K562 (cell line): ENCODE measurements around the gene RALGPS1. TPM values are rescaled to one million over a fixed set of nuclear protein-coding genes. Genes with fewer than 3 reads are reported as not detected.

Source experiments
- ATAC-seq: fragments of 200-7000 bp; cut with Tn5 transposase; 3 replicates; pipeline ENCODE4 v1.9.1; 2020; ENCODE audit warnings: moderate library complexity
- BruUV-seq: library from RNA; stranded (reverse); fragments of 400-500 nt; replicated peaks from 2 replicates; lab custom pipeline; 2021; lab: Mats Ljungman, UMichigan
- CTCF ChIA-PET: fragments of 300-600 bp; formaldehyde crosslinking; extraction: SDS; loops from one replicate; lab custom pipeline; 2021; ENCODE audit warnings: low intra/inter-chr PET ratio; lab: Yijun Ruan, JAX
- POLR2A ChIA-PET: fragments of 300-600, 350-650 bp; sonication (Branson Sonifier 250); formaldehyde crosslinking; extraction: SDS; loops from one replicate; lab custom pipeline; 2021; ENCODE audit warnings: antibody characterized with exemption, inconsistent platforms; lab: Yijun Ruan, JAX
- DNase-seq, 4 experiments: peaks; one replicate each; pipeline versions ENCODE4 v3.0.0 to v3.0.0-alpha.2; 2011 to 2018; ENCODE audit warnings: low spot score in 3 of 4, mixed read lengths in 3 of 4; ENCODE audit errors: extremely low read depth in 1 of 4
- FAIRE-seq: peaks from 2 replicates; lab custom pipeline; 2011; peaks lifted over from hg19 to GRCh38; lab: Jason Lieb, UNC
- H2AFZ ChIP-seq: 2 replicates; pipeline ENCODE4 v1.6.0; 2011; ENCODE audit warnings: low read depth, low read length, control low read depth, inconsistent platforms
- H3K27ac ChIP-seq: fragments of 200-600 bp; 3 replicates; pipeline ENCODE4 v1.8.0; 2011; ENCODE audit warnings: low read depth, mild to moderate bottlenecking, control low read depth, inconsistent platforms, low read length, moderate library complexity, mixed read lengths; ENCODE audit errors: extremely low read depth
- H3K27me3 ChIP-seq, 2 experiments: fragments of 300-600 bp in 1 of 2; 2 replicates in 1 of 2; 3 replicates in 1 of 2; pipeline versions ENCODE4 v1.6.0 to v1.8.0; 2011; ENCODE audit warnings: inconsistent platforms in 2 of 2, low read length in 2 of 2, mild to moderate bottlenecking in 1 of 2, mixed read lengths in 1 of 2, moderate library complexity in 1 of 2; ENCODE audit not compliant: control insufficient read depth in 2 of 2, insufficient read depth in 2 of 2
- H3K36me3 ChIP-seq: fragments of 300-600 bp; 3 replicates; pipeline ENCODE4 v1.8.0; 2011; ENCODE audit warnings: mild to moderate bottlenecking, low read length, inconsistent platforms; ENCODE audit not compliant: control insufficient read depth, insufficient read depth
- H3K4me1 ChIP-seq, 2 experiments: fragments of 200-600 bp in 1 of 2; replicated peaks in 1 of 2; 2 replicates in 1 of 2; 3 replicates in 1 of 2; pipeline versions ENCODE4 v1.5.1 to v1.8.0; 2011; ENCODE audit warnings: inconsistent platforms in 2 of 2, low read length in 2 of 2, mild to moderate bottlenecking in 1 of 2, mixed read lengths in 1 of 2, moderate library complexity in 1 of 2; ENCODE audit not compliant: control insufficient read depth in 2 of 2, insufficient read depth in 2 of 2
- H3K4me2 ChIP-seq: 2 replicates; pipeline ENCODE4 v1.6.1; 2011; ENCODE audit warnings: low read length, control low read depth, inconsistent platforms, mixed read lengths; ENCODE audit not compliant: insufficient read depth
- H3K4me3 ChIP-seq: fragments of 200-600 bp; sonication (generic), shearing (Covaris generic); 2 replicates; pipeline ENCODE4 v1.5.1; 2016; ENCODE audit warnings: control low read depth, inconsistent platforms
- H3K79me2 ChIP-seq: fragments of 200-600 bp; 3 replicates; pipeline ENCODE4 v1.8.0; 2011; ENCODE audit warnings: low read length, inconsistent platforms; ENCODE audit not compliant: control insufficient read depth, insufficient read depth
- H3K9ac ChIP-seq, 2 experiments: 2 replicates each; pipeline versions ENCODE4 v1.6.0 to v1.6.1; 2011; ENCODE audit warnings: low read depth in 2 of 2, low read length in 2 of 2, control low read depth in 1 of 2, inconsistent platforms in 1 of 2, mild to moderate bottlenecking in 1 of 2, mixed read lengths in 1 of 2; ENCODE audit not compliant: insufficient read depth in 1 of 2
- H3K9me1 ChIP-seq: one replicate; pipeline ENCODE4 v1.6.0; 2011; ENCODE audit warnings: inconsistent platforms, mild to moderate bottlenecking, low read length, moderate library complexity; ENCODE audit not compliant: control insufficient read depth, insufficient read depth
- H3K9me3 ChIP-seq: replicated peaks from 2 replicates; pipeline ENCODE4 v1.5.1; 2011; ENCODE audit warnings: low read depth, low read length, inconsistent platforms; ENCODE audit not compliant: control insufficient read depth, insufficient read depth
- H4K20me1 ChIP-seq: replicated peaks from 2 replicates; pipeline ENCODE4 v1.6.1; 2011; ENCODE audit warnings: low read length, inconsistent platforms, mixed read lengths; ENCODE audit not compliant: control insufficient read depth, insufficient read depth
- BCLAF1 ChIP-seq, 2 experiments: fragments of 450-650 bp in 1 of 2; IDR thresholded peaks; 2 replicates each; pipeline ENCODE4 v1.6.1; 2011 to 2017; ENCODE audit warnings: low read depth in 2 of 2, antibody characterized with exemption in 1 of 2, borderline replicate concordance in 1 of 2, low read length in 1 of 2, mild to moderate bottlenecking in 1 of 2, mixed read lengths in 1 of 2; ENCODE audit not compliant: control insufficient read depth in 1 of 2
- E4F1 ChIP-seq: fragments of 250-450 bp; sonication (Bioruptor Pico); IDR thresholded peaks from 2 replicates; pipeline ENCODE4 v1.5.0; 2021; ENCODE audit warnings: mild to moderate bottlenecking, borderline replicate concordance
- EWSR1 ChIP-seq: fragments of 450-650 bp; IDR thresholded peaks from 2 replicates; pipeline ENCODE4 v1.6.1; 2018; ENCODE audit warnings: borderline replicate concordance, mild to moderate bottlenecking, low read depth, moderate library complexity; ENCODE audit not compliant: partially characterized antibody
- HDAC8 ChIP-seq: fragments of 450-650 bp; IDR thresholded peaks from 2 replicates; pipeline ENCODE4 v1.6.1; 2016; ENCODE audit warnings: mild to moderate bottlenecking, missing genetic modification characterization, moderate library complexity, missing compliant biosample characterization
- IFI16 ChIP-seq: fragments of 250-450 bp; sonication (Bioruptor Pico); IDR thresholded peaks from 2 replicates; pipeline ENCODE4 v2.1.2; 2022; ENCODE audit warnings: mild to moderate bottlenecking, inconsistent platforms
- MAX ChIP-seq: sonication (generic); formaldehyde crosslinking; IDR thresholded peaks from 2 replicates; pipeline ENCODE4 v1.9.0; 2022; ENCODE audit warnings: mild to moderate bottlenecking, missing genetic modification reagents
- PCBP2 ChIP-seq: fragments of 200-400 bp; formaldehyde crosslinking; IDR thresholded peaks from 2 replicates; pipeline ENCODE4 v1.6.1; 2018; ENCODE audit warnings: low read length, low read depth, mild to moderate bottlenecking, moderate library complexity; ENCODE audit not compliant: poor library complexity, severe bottlenecking
- PHF8 ChIP-seq: fragments of 200-600 bp; sonication (generic); IDR thresholded peaks from 2 replicates; pipeline ENCODE4 v1.6.1; 2012; ENCODE audit warnings: mixed run types, mild to moderate bottlenecking, inconsistent platforms, low read length, moderate library complexity, borderline replicate concordance
- RNF219 ChIP-seq: fragments of 250-450 bp; sonication (Bioruptor Pico); IDR thresholded peaks from 2 replicates; pipeline ENCODE4 v1.5.0; 2022; ENCODE audit warnings: mild to moderate bottlenecking
- SIN3A ChIP-seq, 2 experiments: fragments of 150-350 bp in 1 of 2; IDR thresholded peaks; 2 replicates each; pipeline ENCODE4 v1.6.1; 2011 to 2016; ENCODE audit warnings: borderline replicate concordance in 2 of 2, low read depth in 2 of 2, low read length in 2 of 2, mild to moderate bottlenecking in 2 of 2, moderate library complexity in 2 of 2; ENCODE audit not compliant: control insufficient read depth in 1 of 2
- SREBF2 ChIP-seq: sonication (generic); formaldehyde crosslinking; IDR thresholded peaks from 2 replicates; pipeline ENCODE4 v1.4.0; 2020; ENCODE audit warnings: mild to moderate bottlenecking, missing genetic modification reagents
- SRSF7 ChIP-seq: fragments of 200-400 bp; formaldehyde crosslinking; optimal IDR thresholded peaks from 2 replicates; pipeline ENCODE3; 2017; ENCODE audit warnings: mild to moderate bottlenecking, low read depth, low read length
- ZBTB17 ChIP-seq: fragments of 450-650 bp; formaldehyde crosslinking; IDR thresholded peaks from 2 replicates; pipeline ENCODE4 v1.4.0; 2020; ENCODE audit warnings: mild to moderate bottlenecking
- WGBS: fragments of 100-300 bp; shearing (Covaris generic); methylation state at CpG from one replicate; pipeline ENCODE4 v1.1.6; 2016; ENCODE audit warnings: low coverage, mixed read lengths; ENCODE audit not compliant: insufficient coverage; ENCODE audit errors: missing lambda C conversion rate; 5-methylcytosine and 5-hydroxymethylcytosine counted together
- in situ Hi-C: fragments of 300-500 bp; cut with MboI; formaldehyde crosslinking; loops from 4 replicates; pipeline ENCODE4 v1.15.0; 2018; ENCODE audit warnings: inconsistent platforms, mixed read lengths
- intact Hi-C: fragments of 100-400 bp; cut with micrococcal nuclease; formaldehyde crosslinking; loops from 2 replicates; pipeline ENCODE4 v1.14.2; 2022
- polyA plus RNA-seq, 8 experiments: library from polyadenylated mRNA; depleted of rRNA in 4 of 8; stranded (reverse) in 5 of 8; unstranded in 3 of 8; fragments of >200 nt; fragmentation: Nextera tagmentation in 2 of 8; fragmentation: Illumina TruSeq in 1 of 8; extraction: Ambion mirVana in 2 of 8; extraction: Trizol in 1 of 8; gene quantifications; 2 replicates each; pipeline versions ENCODE4 v1.2.1 to v1.2.3, GENCODE V29; 2011 to 2014; ENCODE audit warnings: inconsistent platforms in 1 of 8, missing spikeins in 1 of 8
- total RNA-seq, 7 experiments: library from RNA; depleted of rRNA in 6 of 7; stranded (reverse); fragments of >200 nt in 6 of 7; fragmentation: Illumina TruSeq in 2 of 7; extraction: Trizol in 2 of 7; gene quantifications; 2 replicates each; pipeline versions ENCODE4 v1.2.1 to v1.2.3, GENCODE V29; 2011 to 2021; ENCODE audit warnings: low replicate concordance in 1 of 7

RALGPS1 gene
- total and polyA plus RNA-seq, 9 of the 15 experiments (the other 6 are each of a cell fraction or from before 2014, with no cell fraction given), result 0.04 to 2.6 (median 1.5) TPM

GRCh38 chr9:127206666-127207065 lies 292.1 kb downstream of the RALGPS1 start:
- no peak overlapping the region for H3K4me2 ChIP-seq
- 13% methylated on average over 3 of the region's 3 CpGs for WGBS
- no peak for FAIRE-seq
- BruUV-seq, result no TSS peak
- peaks cover 18 to 24% of the 10 kb centered on the region in 2 experiments; a peak in 4 of 5 replicates for H3K4me1 ChIP-seq
- no peak overlapping the region for H2AFZ ChIP-seq
- ChIA-PET CTCF (no interaction called here), POLR2A (no interaction called here)
- no peaks in the 10 kb centered on the region for H3K79me2 ChIP-seq
- in situ Hi-C loops, result loop anchor here (10.0 kb wide), 1 partner anchor 378 kb away; no protein-coding TSS in a partner anchor
- H3K9ac ChIP-seq, result no peak overlapping the region
- H4K20me1 ChIP-seq, result peaks cover 12% of the 10 kb centered on the region
- intact Hi-C loops, result loop anchor here (5.0 kb wide), 1 partner anchor 156 kb away; no protein-coding TSS in a partner anchor
- H3K9me1 ChIP-seq, result no peaks in the 10 kb centered on the region
- peaks cover 4 to 80% of the 10 kb centered on the region in 2 experiments; a peak in 3 of 5 replicates for H3K27me3 ChIP-seq
- H3K9me3 ChIP-seq, result no peaks in the 10 kb centered on the region
- no peaks in the 10 kb centered on the region for H3K36me3 ChIP-seq
- DNase-seq, result no peak
- H3K27ac ChIP-seq, result no peak overlapping the region
- no peak overlapping the region for H3K4me3 ChIP-seq
- ATAC-seq, result no peak
- TF ChIP-seq MAX (CRISPR knock-in tag), result no peak
- no peak for TF ChIP-seq PCBP2
- no peak for TF ChIP-seq BCLAF1 (IDR thresholded peaks at IDR 0.05; ENCODE audit: borderline replicate concordance in 1 of 2, control insufficient read depth in 1 of 2, low read depth in 2 of 2, low read length in 1 of 2)
- TF ChIP-seq IFI16, result no peak
- TF ChIP-seq SRSF7, result no peak
- TF ChIP-seq E4F1, result no peak
- TF ChIP-seq SIN3A (IDR thresholded peaks at IDR 0.05; ENCODE audit: borderline replicate concordance in 2 of 2, control insufficient read depth in 1 of 2, low read depth in 2 of 2, low read length in 2 of 2), result no peak
- no peak for TF ChIP-seq EWSR1
- TF ChIP-seq HDAC8 (tag), result no peak
- TF ChIP-seq SREBF2 (CRISPR knock-in tag), result no peak
- no peak for TF ChIP-seq PHF8
- no peak for TF ChIP-seq ZBTB17 (CRISPR knock-in tag)
- TF ChIP-seq RNF219 (CRISPR knock-in tag), result no peak
